HL-60/S4 treated with retinoic acid at 250 ng/mL for 4 days and 3 days (cell line): Measurements from ENCODE around the gene AP2A2.

ENCODE experiments used
- in situ Hi-C: fragments of 300-500 bp; cut with MboI; formaldehyde crosslinking; loops from 2 replicates; pipeline ENCODE4 v1.7.0; 2022; ENCODE audit warnings: low sequenced_read_pairs

Gene AP2A2

GRCh38 chr11:995044-995751 is 69.5 kb downstream of the AP2A2 start:
- in situ Hi-C loops, result no loop called here

GRCh38 chr11:995752-996420 is 70.2 kb downstream of the AP2A2 start:
- in situ Hi-C loops, result no loop called here

GRCh38 chr11:996681-997080 is 71.0 kb downstream of the AP2A2 start:
- in situ Hi-C loops, result no loop called here

- in situ Hi-C loops, result no loop called here
Measured at GRCh38 chr11:997907-998306, 72.2 kb downstream of the AP2A2 start.

GRCh38 chr11:999009-999408 is 73.3 kb downstream of the AP2A2 start:
- in situ Hi-C loops, result no loop called here

- in situ Hi-C loops, result no loop called here
Measured at GRCh38 chr11:1000357-1001278, 74.9 kb downstream of the AP2A2 start.

GRCh38 chr11:1001617-1002405 is 76.1 kb downstream of the AP2A2 start:
- in situ Hi-C loops, result no loop called here

- in situ Hi-C loops, result no loop called here
Measured at GRCh38 chr11:1002406-1002984, 76.8 kb downstream of the AP2A2 start.

- in situ Hi-C loops, result no loop called here
Measured at GRCh38 chr11:1003159-1003558, 77.5 kb downstream of the AP2A2 start.

- in situ Hi-C loops, result no loop called here
Measured at GRCh38 chr11:1005928-1006327, 80.3 kb downstream of the AP2A2 start.

GRCh38 chr11:1006762-1007161 is 81.1 kb downstream of the AP2A2 start:
- in situ Hi-C loops, result no loop called here

GRCh38 chr11:1007279-1007678 is 81.6 kb downstream of the AP2A2 start:
- in situ Hi-C loops, result no loop called here

- in situ Hi-C loops, result no loop called here
Measured at GRCh38 chr11:1008001-1008802, 82.5 kb downstream of the AP2A2 start.

GRCh38 chr11:1008803-1009145 is 83.1 kb downstream of the AP2A2 start:
- in situ Hi-C loops, result no loop called here

GRCh38 chr11:1009371-1009770 is 83.7 kb downstream of the AP2A2 start:
- in situ Hi-C loops, result no loop called here

- in situ Hi-C loops, result no loop called here
Measured at GRCh38 chr11:1009991-1010390, 84.3 kb downstream of the AP2A2 start.

- in situ Hi-C loops, result no loop called here
Measured at GRCh38 chr11:1010551-1011319, 85.1 kb downstream of the AP2A2 start.

GRCh38 chr11:1011320-1011698 is 85.6 kb downstream of the AP2A2 start:
- in situ Hi-C loops, result no loop called here

GRCh38 chr11:1012291-1012690 is 86.6 kb downstream of the AP2A2 start:
- in situ Hi-C loops, result no loop called here
